ENCODE results near the gene ATP2B2.

ATP2B2 gene

GRCh38 chr3:10492364-10493201 is 12.8 kb downstream of the ATP2B2 start:
- no peak for DNase-seq

GRCh38 chr3:10489746-10490483 is 15.5 kb downstream of the ATP2B2 start:
- no peak for DNase-seq

- DNase-seq = no peak
Measured at GRCh38 chr3:10487988-10488633, 17.3 kb downstream of the ATP2B2 start.

DNA sequence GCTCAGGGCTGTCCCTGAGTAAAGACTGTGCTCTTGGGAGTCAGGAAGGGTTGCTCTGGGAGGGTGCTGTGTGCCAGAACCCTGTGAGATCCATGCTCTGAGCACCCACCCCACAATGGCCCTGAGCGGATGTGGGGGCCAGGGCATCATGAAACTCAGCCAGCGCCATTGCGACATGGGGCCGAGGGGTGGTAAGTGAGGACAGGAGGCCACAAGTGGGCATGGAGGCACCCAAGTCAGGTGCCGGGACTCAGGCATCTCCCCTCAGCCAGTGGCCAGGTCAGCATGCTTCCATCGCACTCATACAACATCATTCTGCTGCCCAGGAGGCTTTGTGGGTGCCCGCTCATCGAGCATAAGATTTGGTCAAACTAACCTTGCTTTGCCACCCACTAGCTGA is 19.6 kb downstream of the ATP2B2 start:
- DNase-seq = no peak

GRCh38 chr3:10485380-10485779 is 20.0 kb downstream of the ATP2B2 start:
- no peak for DNase-seq

GRCh38 chr3:10484709-10485108 is 20.7 kb downstream of the ATP2B2 start:
- no peak for DNase-seq

DNA sequence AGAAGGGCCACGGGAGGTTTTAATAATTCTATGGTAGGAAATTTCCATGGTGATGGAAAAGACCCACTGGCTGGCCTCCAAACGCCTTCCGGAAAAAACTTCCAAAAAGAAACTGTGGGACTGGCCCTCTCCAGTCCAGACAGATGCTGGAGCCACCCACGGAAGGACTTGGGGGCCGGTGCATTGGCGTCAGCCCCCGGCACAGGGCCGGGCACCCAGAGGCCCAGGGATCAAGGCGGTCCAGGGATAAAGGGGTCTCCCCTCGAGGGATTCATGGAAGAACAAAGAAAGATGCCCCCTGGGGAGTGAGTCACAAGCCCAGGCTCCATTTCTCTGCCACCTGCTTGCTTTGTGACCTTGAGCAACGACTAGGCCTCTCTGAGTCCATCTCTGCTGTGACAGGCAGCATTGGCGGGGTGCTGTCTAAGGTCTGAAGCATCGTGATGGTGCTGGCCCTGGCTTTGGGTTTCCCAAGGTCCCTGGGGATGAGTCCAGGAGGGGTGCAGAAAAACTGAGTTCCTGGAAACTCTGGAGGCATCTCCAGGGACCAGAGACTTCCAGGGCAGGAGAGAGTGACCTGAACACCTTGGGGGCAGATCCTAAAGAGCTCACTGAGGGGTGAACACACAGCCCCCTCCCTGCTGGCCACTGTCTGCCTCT is 21.6 kb downstream of the ATP2B2 start:
- DNase-seq = no peak

GRCh38 chr3:10483364-10483675 is 22.1 kb downstream of the ATP2B2 start:
- DNase-seq = no peak

- no peak for DNase-seq
Measured at GRCh38 chr3:10482631-10483363, 22.6 kb downstream of the ATP2B2 start.

DNA sequence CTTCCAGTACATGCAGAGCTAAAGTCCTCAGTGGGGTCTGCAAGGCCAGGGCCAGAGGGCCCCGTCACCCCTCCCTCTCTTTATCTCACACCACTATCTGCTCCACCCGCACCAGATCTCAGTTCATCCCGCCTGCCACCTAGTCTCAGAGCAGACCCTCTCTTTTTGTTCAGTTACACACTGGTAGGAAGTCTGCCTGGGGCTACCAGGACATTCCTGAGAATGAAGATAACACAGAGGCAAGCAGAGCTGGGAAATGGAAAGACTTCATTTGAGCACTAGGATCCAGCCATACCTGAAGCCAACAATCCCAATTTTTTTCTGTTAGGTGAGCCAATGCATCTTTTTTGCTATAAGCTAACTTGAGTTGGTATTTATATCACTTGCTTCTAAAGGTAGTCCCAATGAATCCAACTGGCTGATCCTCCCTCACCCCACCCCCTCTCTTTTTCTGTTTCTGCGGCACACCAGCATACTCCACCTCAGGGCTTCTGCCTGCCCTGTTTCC is 24.5 kb downstream of the ATP2B2 start:
- DNase-seq = no peak

GRCh38 chr3:10479311-10479710 is 26.1 kb downstream of the ATP2B2 start:
- no peak for DNase-seq

GRCh38 chr3:10475983-10476382 is 29.4 kb downstream of the ATP2B2 start:
- no peak for DNase-seq

GRCh38 chr3:10474847-10475246 is 30.5 kb downstream of the ATP2B2 start:
- no peak for DNase-seq

DNA sequence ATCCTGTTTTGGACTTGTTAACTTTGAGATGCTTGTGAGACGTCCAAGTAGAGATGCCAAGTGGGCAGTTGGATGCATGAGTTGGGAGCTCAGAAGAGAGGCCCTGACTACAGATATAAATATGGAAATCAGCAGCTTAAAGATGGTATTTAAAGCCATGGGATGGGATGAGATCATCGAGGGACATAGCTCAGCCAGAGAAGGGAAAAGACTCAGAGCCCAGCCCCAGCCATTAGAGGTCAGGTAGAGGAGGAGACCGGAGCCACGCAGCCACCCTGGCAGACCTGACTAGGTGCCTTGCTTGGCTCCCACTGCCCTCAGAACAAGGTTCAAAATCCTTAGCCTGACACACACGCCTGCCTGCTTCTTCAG is 31.1 kb downstream of the ATP2B2 start:
- no peak for DNase-seq

GRCh38 chr3:10473581-10474274 is 31.7 kb downstream of the ATP2B2 start:
- DNase-seq = no peak

GRCh38 chr3:10472877-10473440 is 32.4 kb downstream of the ATP2B2 start:
- DNase-seq = no peak

DNA sequence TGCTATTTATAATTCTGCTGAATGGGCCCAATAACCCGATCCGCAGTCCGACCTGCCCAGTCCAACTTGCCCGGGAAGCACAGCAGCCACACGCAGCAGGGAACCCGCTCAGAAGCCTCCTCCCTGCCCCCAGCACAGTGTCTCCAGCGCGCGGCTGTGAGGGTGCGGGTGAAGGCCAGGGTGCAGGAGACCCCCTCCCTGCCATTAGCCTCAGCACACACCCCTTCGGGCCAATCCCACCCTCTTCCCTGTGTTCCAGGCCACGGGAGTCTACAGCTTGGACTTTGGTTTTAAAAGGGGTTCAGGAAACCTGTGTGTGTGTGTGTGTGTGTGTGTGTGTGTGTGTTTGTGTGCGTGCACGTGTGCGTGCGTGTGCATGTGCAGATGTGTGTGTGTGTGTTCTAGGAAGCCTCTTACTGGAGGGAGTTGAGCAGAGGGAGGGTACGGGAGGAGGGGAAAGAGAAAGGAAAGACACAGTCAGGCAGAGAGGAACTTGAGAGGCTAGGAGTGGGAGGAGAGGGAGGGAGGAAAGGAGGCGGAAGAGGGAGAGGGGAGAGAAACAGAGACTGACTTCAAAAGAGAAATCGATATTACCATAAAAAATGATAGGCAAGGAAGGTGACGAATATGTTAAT is 34.2 kb downstream of the ATP2B2 start:
- no peak for DNase-seq

GRCh38 chr3:10470120-10471053 is 35.0 kb downstream of the ATP2B2 start:
- DNase-seq = no peak

- DNase-seq = no peak
Measured at GRCh38 chr3:10469441-10470119, 35.8 kb downstream of the ATP2B2 start.
